Keratinocyte (primary cell): Measurements from ENCODE around the gene MBP.

Experiments
- CTCF ChIP-seq, 3 experiments: IDR thresholded peaks in 1 of 3; conservative IDR thresholded peaks in 1 of 3; optimal IDR thresholded peaks in 1 of 3; 2 replicates in 2 of 3; 3 replicates in 1 of 3; pipeline versions ENCODE3 to v1.5.1; 2011; ENCODE audit warnings: low read length in 3 of 3, mild to moderate bottlenecking in 3 of 3, moderate library complexity in 2 of 3, control low read depth in 1 of 3, inconsistent platforms in 1 of 3; ENCODE audit not compliant: insufficient read depth in 2 of 3; ENCODE audit errors: extremely low read depth in 1 of 3
- EZH2 ChIP-seq: IDR thresholded peaks from one replicate; pipeline ENCODE4 v1.6.1; 2012; ENCODE audit warnings: inconsistent platforms, mild to moderate bottlenecking, low read length, moderate library complexity

GRCh38 chr18:76996429-76996828, 136.2 kb downstream of the MBP start:
- TF ChIP-seq CTCF (optimal IDR thresholded peaks at IDR 0.05 in 1 of 3, IDR thresholded peaks at IDR 0.05 in 1 of 3, conservative IDR thresholded peaks at IDR 0.05 in 1 of 3; ENCODE audit: extremely low read depth in 1 of 3, insufficient read depth in 2 of 3, low read length in 3 of 3) = no peak
- TF ChIP-seq EZH2 = no peak
